SK-N-SH (cell line): ENCODE data around the gene MOB2. TPM values are rescaled to one million over a fixed set of nuclear protein-coding genes. Genes with fewer than 3 reads are reported as not detected.

Experiments used
- CTCF ChIA-PET: fragments of 300-600, 350-600 bp; formaldehyde crosslinking; extraction: SDS; loops from one replicate; lab custom pipeline; 2021; lab: Yijun Ruan, JAX
- POLR2A ChIA-PET: fragments of 350-600 bp; sonication (Branson Sonifier 250); formaldehyde crosslinking; extraction: SDS; loops from one replicate; lab custom pipeline; 2020; ENCODE audit warnings: antibody characterized with exemption, inconsistent platforms; lab: Yijun Ruan, JAX
- DNase-seq: peaks from one replicate; pipeline ENCODE4 v3.0.0; 2012
- H2AFZ ChIP-seq: fragments of 200-600 bp; sonication (generic); 2 replicates; pipeline ENCODE4 v1.8.1; 2016; ENCODE audit warnings: antibody characterized with exemption, mild to moderate bottlenecking, low read depth
- H3F3A ChIP-seq: fragments of 200-600 bp; sonication (generic); replicated peaks from 2 replicates; pipeline ENCODE3; 2016; ENCODE audit warnings: antibody characterized with exemption, mild to moderate bottlenecking; ENCODE audit not compliant: insufficient read depth
- H3K27ac ChIP-seq, 2 experiments: fragments of 200-500 bp in 1 of 2; fragments of 200-600 bp in 1 of 2; sonication (Bioruptor generic) in 1 of 2; sonication (generic), shearing (Covaris generic) in 1 of 2; 2 replicates each; pipeline versions ENCODE4 v1.5.1 to v1.6.1; 2014 to 2016; ENCODE audit warnings: low read depth in 2 of 2, inconsistent platforms in 1 of 2, low read length in 1 of 2, mild to moderate bottlenecking in 1 of 2, mixed read lengths in 1 of 2
- H3K27me3 ChIP-seq: fragments of 200-600 bp; sonication (generic), shearing (Covaris generic); 2 replicates; pipeline ENCODE4 v1.6.1; 2016; ENCODE audit warnings: mixed run types; ENCODE audit not compliant: insufficient read depth
- H3K36me3 ChIP-seq, 2 experiments: fragments of 200-500 bp in 1 of 2; fragments of 200-600 bp in 1 of 2; sonication (Bioruptor generic) in 1 of 2; sonication (generic) in 1 of 2; replicated peaks in 1 of 2; 2 replicates each; pipeline versions ENCODE3 to v1.5.1; 2014 to 2016; ENCODE audit warnings: low read length in 1 of 2, mild to moderate bottlenecking in 1 of 2; ENCODE audit not compliant: insufficient read depth in 2 of 2, control insufficient read depth in 1 of 2
- H3K4me1 ChIP-seq, 2 experiments: fragments of 200-500 bp in 1 of 2; fragments of 200-600 bp in 1 of 2; sonication (Bioruptor generic) in 1 of 2; sonication (generic), shearing (Covaris generic) in 1 of 2; 2 replicates each; pipeline versions ENCODE4 v1.5.1 to v1.6.1; 2014 to 2016; ENCODE audit warnings: low read depth in 1 of 2, low read length in 1 of 2, mixed run types in 1 of 2; ENCODE audit not compliant: insufficient read depth in 2 of 2, control insufficient read depth in 1 of 2
- H3K4me2 ChIP-seq: fragments of 200-600 bp; sonication (generic), shearing (Covaris generic); 2 replicates; pipeline ENCODE4 v1.6.1; 2017; ENCODE audit warnings: mixed run types
- H3K4me3 ChIP-seq, 2 experiments: fragments of 200-500 bp in 1 of 2; fragments of 200-600 bp in 1 of 2; sonication (Bioruptor generic) in 1 of 2; sonication (generic), shearing (Covaris generic) in 1 of 2; 2 replicates each; pipeline versions ENCODE4 v1.5.1 to v1.8.1; 2014 to 2016; ENCODE audit warnings: low read depth in 2 of 2, inconsistent platforms in 1 of 2, low read length in 1 of 2, mild to moderate bottlenecking in 1 of 2, mixed read lengths in 1 of 2, moderate library complexity in 1 of 2
- H3K79me2 ChIP-seq: fragments of 200-600 bp; sonication (generic); 2 replicates; pipeline ENCODE4 v1.8.1; 2017; ENCODE audit warnings: mild to moderate bottlenecking; ENCODE audit not compliant: insufficient read depth
- H3K9ac ChIP-seq: fragments of 200-600 bp; sonication (generic); 2 replicates; pipeline ENCODE4 v1.6.1; 2017; ENCODE audit warnings: mixed run types
- H3K9me2 ChIP-seq: fragments of 200-600 bp; sonication (generic); 2 replicates; pipeline ENCODE4 v1.6.1; 2017; ENCODE audit warnings: mixed run types
- H3K9me3 ChIP-seq: fragments of 200-600 bp; sonication (generic); 2 replicates; pipeline ENCODE4 v1.6.1; 2017; ENCODE audit warnings: mixed run types, mild to moderate bottlenecking, moderate library complexity
- H4K20me1 ChIP-seq: fragments of 200-600 bp; sonication (generic); 2 replicates; pipeline ENCODE4 v1.6.1; 2017; ENCODE audit warnings: mild to moderate bottlenecking, mixed run types; ENCODE audit not compliant: insufficient read depth
- CHD2 ChIP-seq: fragments of 150-350 bp; IDR thresholded peaks from 2 replicates; pipeline ENCODE4 v1.6.1; 2018; ENCODE audit warnings: low read length; ENCODE audit not compliant: partially characterized antibody
- EP300 ChIP-seq, 2 experiments: IDR thresholded peaks; 2 replicates each; pipeline versions ENCODE4 v1.4.0 to v1.6.1; 2012; ENCODE audit warnings: borderline replicate concordance in 1 of 2, low read depth in 1 of 2, low read length in 1 of 2
- EZH2phosphoT487 ChIP-seq: fragments of 200-600 bp; sonication (generic); IDR thresholded peaks from 2 replicates; pipeline ENCODE4 v1.6.1; 2017; ENCODE audit warnings: low read depth, mixed run types, mild to moderate bottlenecking, antibody characterized with exemption, moderate library complexity, borderline replicate concordance
- FOXJ3 ChIP-seq: sonication (generic); formaldehyde crosslinking; IDR thresholded peaks from 2 replicates; pipeline ENCODE4 v1.5.1; 2020; ENCODE audit warnings: mild to moderate bottlenecking, missing genetic modification reagents
- FOXM1 ChIP-seq: IDR thresholded peaks from 2 replicates; pipeline ENCODE4 v1.4.0; 2012; ENCODE audit warnings: low read depth, mild to moderate bottlenecking
- JUND ChIP-seq: IDR thresholded peaks from 2 replicates; pipeline ENCODE4 v1.4.0; 2012
- MAX ChIP-seq: IDR thresholded peaks from 2 replicates; pipeline ENCODE4 v1.4.0; 2012; ENCODE audit warnings: low read depth
- MEF2A ChIP-seq: IDR thresholded peaks from 2 replicates; pipeline ENCODE4 v1.4.0; 2012; ENCODE audit warnings: low read depth, borderline replicate concordance
- MXI1 ChIP-seq: IDR thresholded peaks from 2 replicates; pipeline ENCODE4 v1.6.1; 2012; ENCODE audit warnings: mild to moderate bottlenecking, low read depth, low read length, improper control_type of control experiment
- NFIC ChIP-seq: IDR thresholded peaks from 2 replicates; pipeline ENCODE4 v1.4.0; 2012; ENCODE audit warnings: borderline replicate concordance
- NRF1 ChIP-seq: IDR thresholded peaks from 2 replicates; pipeline ENCODE4 v1.6.1; 2012; ENCODE audit warnings: low read depth, mild to moderate bottlenecking, low read length
- POLR2AphosphoS5 ChIP-seq: IDR thresholded peaks from 2 replicates; pipeline ENCODE4 v1.6.1; 2012; ENCODE audit warnings: low read depth, low read length
- RAD21 ChIP-seq: IDR thresholded peaks from 2 replicates; pipeline ENCODE4 v1.6.1; 2012; ENCODE audit warnings: mild to moderate bottlenecking, low read length
- RCOR1 ChIP-seq: fragments of 150-350 bp; IDR thresholded peaks from 2 replicates; pipeline ENCODE4 v1.6.1; 2017; ENCODE audit warnings: antibody characterized with exemption, low read length
- RFX5 ChIP-seq: IDR thresholded peaks from 2 replicates; pipeline ENCODE4 v1.6.1; 2012; ENCODE audit warnings: mild to moderate bottlenecking, improper control_type of control experiment, low read length
- RXRA ChIP-seq: IDR thresholded peaks from 2 replicates; pipeline ENCODE4 v1.4.0; 2012; ENCODE audit warnings: low read depth, mild to moderate bottlenecking, borderline replicate concordance
- SMC3 ChIP-seq: IDR thresholded peaks from 2 replicates; pipeline ENCODE4 v1.6.1; 2012; ENCODE audit warnings: low read depth, low read length, improper control_type of control experiment
- TAF1 ChIP-seq: IDR thresholded peaks from 2 replicates; pipeline ENCODE4 v1.6.1; 2012; ENCODE audit warnings: low read depth, mild to moderate bottlenecking, low read length, moderate library complexity, borderline replicate concordance
- TEAD4 ChIP-seq: IDR thresholded peaks from 2 replicates; pipeline ENCODE4 v1.4.0; 2012; ENCODE audit warnings: mild to moderate bottlenecking, borderline replicate concordance; ENCODE audit not compliant: insufficient read depth
- USF1 ChIP-seq: IDR thresholded peaks from 2 replicates; pipeline ENCODE4 v1.4.0; 2012; ENCODE audit warnings: low read depth, borderline replicate concordance
- YY1 ChIP-seq: IDR thresholded peaks from 2 replicates; pipeline ENCODE4 v1.4.0; 2012; ENCODE audit warnings: low read depth, mild to moderate bottlenecking
- WGBS: methylation state at CpG from one replicate; pipeline ENCODE4 v1.1.6; 2017; ENCODE audit warnings: low lambda C conversion rate; 5-methylcytosine and 5-hydroxymethylcytosine counted together
- polyA plus RNA-seq, 3 experiments: library from polyadenylated mRNA; depleted of rRNA; stranded (reverse); fragments of >200 nt; gene quantifications; 2 replicates each; pipeline ENCODE4 v1.2.3, GENCODE V29; 2012
- TF ChIP-seq, protein P1 (sequence below): fragments of 150-350 bp; IDR thresholded peaks from 2 replicates; pipeline ENCODE4 v1.6.1; 2016; ENCODE audit warnings: mild to moderate bottlenecking, low read depth, low read length
- TF ChIP-seq, protein P2 (sequence below): IDR thresholded peaks from 2 replicates; pipeline ENCODE4; 2012

Gene MOB2
- polyA plus RNA-seq, 1 of the 3 experiments (the other 2 are of a cell fraction): 45.8 TPM

DNA sequence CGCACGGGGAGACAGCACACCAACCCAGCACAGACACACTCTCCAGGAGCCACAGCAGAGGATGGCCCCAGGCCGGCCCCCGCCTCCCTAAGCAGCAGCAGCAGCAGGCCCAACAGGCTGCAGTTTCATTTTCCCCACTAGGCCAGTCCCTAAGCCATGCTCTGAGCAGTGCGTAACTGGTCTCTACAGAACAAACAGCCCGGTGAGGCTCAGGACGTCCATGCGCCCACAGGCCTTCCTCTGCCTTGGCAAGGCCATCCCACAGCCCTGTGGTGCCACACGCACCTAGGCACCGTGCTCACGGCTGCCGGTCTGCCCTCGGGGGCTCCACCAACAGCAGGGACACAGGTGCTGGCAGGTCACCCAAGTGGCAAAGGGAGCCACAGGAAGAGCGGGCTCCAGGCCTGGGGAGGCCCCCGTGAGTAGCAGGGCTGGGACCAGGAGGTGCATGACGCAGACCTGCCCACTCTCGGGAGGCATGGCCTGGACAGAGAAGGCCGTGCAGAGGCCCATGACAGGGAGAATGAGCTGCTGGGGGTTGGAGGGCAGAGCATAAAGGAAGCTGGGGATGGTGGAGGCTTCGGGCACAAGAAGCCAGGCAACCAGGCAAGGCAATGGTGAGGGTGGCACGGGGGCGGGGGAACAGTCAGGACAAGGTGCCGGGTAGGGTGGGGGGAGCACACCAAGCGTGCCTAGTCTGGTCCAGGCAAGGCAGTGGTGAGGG is 1.4 kb upstream of the MOB2 start:
- Histone ChIP-seq H4K20me1 (peaks cover 77% of the 10 kb centered on the region), H3K9ac (no peak overlapping the region), H3K9me2 (no peaks in the 10 kb centered on the region), H3K9me3 (no peaks in the 10 kb centered on the region), H2AFZ (no peak overlapping the region), H3K4me3 (no peak overlapping the region), H3K27me3 (no peaks in the 10 kb centered on the region), H3F3A (no peaks in the 10 kb centered on the region), H3K79me2 (peaks cover 44% of the 10 kb centered on the region), H3K27ac (peak overlapping the region in 1 of 2 experiments; percentile 35; a peak in 1 of 4 replicates), H3K4me1 (peaks cover 0 to 37% of the 10 kb centered on the region in 2 experiments; a peak in 1 of 4 replicates), H3K36me3 (no peaks in the 10 kb centered on the region), H3K4me2 (no peak overlapping the region)
- CTCF ChIA-PET: interaction anchor here (0.6 to 2.0 kb wide), 2 partner anchors 27 to 28 kb away, joined by 3 to 6 read pairs; no protein-coding TSS in a partner anchor
- POLR2A ChIA-PET: no interaction called here
- WGBS: 91% methylated on average over 12 of the region's 23 CpGs
- DNase-seq: no peak
- TF ChIP-seq SMC3 (no peak), CHD2 (no peak), NRF1 (no peak), TAF1 (no peak), RXRA (no peak), FOXJ3 (CRISPR knock-in tag) (no peak), RCOR1 (no peak)

GRCh38 chr11:1487091-1487850 is 692 bp upstream of the MOB2 start:
- ChIA-PET POLR2A (no interaction called here), CTCF (interaction anchor here (0.9 to 2.0 kb wide), 2 partner anchors 28 kb away, joined by 5 to 6 read pairs; no protein-coding TSS in a partner anchor)
- H3K9ac ChIP-seq: no peak overlapping the region
- no peaks in the 10 kb centered on the region for H3K27me3 ChIP-seq
- peaks cover 37% of the 10 kb centered on the region for H3K79me2 ChIP-seq
- TF ChIP-seq MAX (no peak), JUND (no peak), RFX5 (no peak), FOXM1 (no peak), FOXJ3 (CRISPR knock-in tag) (no peak), EZH2phosphoT487 (no peak), TEAD4 (no peak), EP300 (IDR thresholded peaks at IDR 0.05; ENCODE audit: borderline replicate concordance in 1 of 2, low read depth in 1 of 2, low read length in 1 of 2) (no peak), NRF1 (no peak), YY1 (no peak), NFIC (no peak), MEF2A (no peak), MXI1 (no peak), RAD21 (no peak), POLR2AphosphoS5 (no peak), USF1 (no peak)
- TF ChIP-seq, protein P1, sequence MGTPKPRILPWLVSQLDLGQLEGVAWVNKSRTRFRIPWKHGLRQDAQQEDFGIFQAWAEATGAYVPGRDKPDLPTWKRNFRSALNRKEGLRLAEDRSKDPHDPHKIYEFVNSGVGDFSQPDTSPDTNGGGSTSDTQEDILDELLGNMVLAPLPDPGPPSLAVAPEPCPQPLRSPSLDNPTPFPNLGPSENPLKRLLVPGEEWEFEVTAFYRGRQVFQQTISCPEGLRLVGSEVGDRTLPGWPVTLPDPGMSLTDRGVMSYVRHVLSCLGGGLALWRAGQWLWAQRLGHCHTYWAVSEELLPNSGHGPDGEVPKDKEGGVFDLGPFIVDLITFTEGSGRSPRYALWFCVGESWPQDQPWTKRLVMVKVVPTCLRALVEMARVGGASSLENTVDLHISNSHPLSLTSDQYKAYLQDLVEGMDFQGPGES: no peak
- TF ChIP-seq, protein P2, sequence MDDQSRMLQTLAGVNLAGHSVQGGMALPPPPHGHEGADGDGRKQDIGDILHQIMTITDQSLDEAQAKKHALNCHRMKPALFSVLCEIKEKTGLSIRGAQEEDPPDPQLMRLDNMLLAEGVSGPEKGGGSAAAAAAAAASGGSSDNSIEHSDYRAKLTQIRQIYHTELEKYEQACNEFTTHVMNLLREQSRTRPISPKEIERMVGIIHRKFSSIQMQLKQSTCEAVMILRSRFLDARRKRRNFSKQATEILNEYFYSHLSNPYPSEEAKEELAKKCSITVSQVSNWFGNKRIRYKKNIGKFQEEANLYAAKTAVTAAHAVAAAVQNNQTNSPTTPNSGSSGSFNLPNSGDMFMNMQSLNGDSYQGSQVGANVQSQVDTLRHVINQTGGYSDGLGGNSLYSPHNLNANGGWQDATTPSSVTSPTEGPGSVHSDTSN: no peak
- DNase-seq: no peak
- H3K4me2 ChIP-seq: no peak overlapping the region
- H4K20me1 ChIP-seq: peaks cover 76% of the 10 kb centered on the region
- no peaks in the 10 kb centered on the region for H3K36me3 ChIP-seq
- no peaks in the 10 kb centered on the region for H3K9me2 ChIP-seq
- H3F3A ChIP-seq: no peaks in the 10 kb centered on the region
- H3K9me3 ChIP-seq: no peaks in the 10 kb centered on the region
- peak overlapping the region in 1 of 2 experiments; percentile 35; a peak in 1 of 4 replicates for H3K27ac ChIP-seq
- WGBS: 100% methylated on average over 3 of the region's 21 CpGs
- H3K4me1 ChIP-seq: peaks cover 0 to 37% of the 10 kb centered on the region in 2 experiments; a peak in 1 of 4 replicates
- H2AFZ ChIP-seq: no peak overlapping the region
- H3K4me3 ChIP-seq: no peak overlapping the region
